CD14-positive monocyte (primary cell): Measurements from ENCODE around the gene DLGAP1. TPM values are rescaled to one million over a fixed set of nuclear protein-coding genes. Genes with fewer than 3 reads are reported as not detected.

Experiments
- DNase-seq, 3 donors: peaks; one replicate each; pipeline ENCODE4 v3.0.0-alpha.2; 2011 to 2022
- H2AFZ ChIP-seq: 2 replicates; pipeline ENCODE4 v1.6.0; 2012; ENCODE audit warnings: mild to moderate bottlenecking, low read depth, low read length, inconsistent platforms; ENCODE audit not compliant: insufficient read depth, poor library complexity, severe bottlenecking
- H3K27ac ChIP-seq, 2 donors: 1 replicate in 1 of 2; 2 replicates in 1 of 2; pipeline ENCODE4 v1.5.1; 2012 to 2013; ENCODE audit warnings: low read length in 2 of 2, control low read depth in 1 of 2, inconsistent platforms in 1 of 2, low read depth in 1 of 2, mild to moderate bottlenecking in 1 of 2
- H3K27me3 ChIP-seq, 2 donors: one replicate each; pipeline versions ENCODE4 v1.6.0 to v1.6.1; 2011 to 2013; ENCODE audit warnings: low read length in 2 of 2; ENCODE audit not compliant: control insufficient read depth in 2 of 2, insufficient read depth in 2 of 2
- H3K36me3 ChIP-seq, 2 donors: replicated peaks in 1 of 2; 1 replicate in 1 of 2; 2 replicates in 1 of 2; pipeline versions ENCODE4 v1.5.1 to v1.6.1; 2012 to 2013; ENCODE audit warnings: low read length in 2 of 2, control low read depth in 1 of 2, inconsistent platforms in 1 of 2, mild to moderate bottlenecking in 1 of 2; ENCODE audit not compliant: insufficient read depth in 2 of 2, control insufficient read depth in 1 of 2
- H3K4me1 ChIP-seq, 2 donors: 1 replicate in 1 of 2; 2 replicates in 1 of 2; pipeline versions ENCODE4 v1.5.1 to v1.6.1; 2012 to 2013; ENCODE audit warnings: low read length in 2 of 2, control low read depth in 1 of 2, inconsistent platforms in 1 of 2, mild to moderate bottlenecking in 1 of 2, moderate library complexity in 1 of 2; ENCODE audit not compliant: insufficient read depth in 2 of 2, control insufficient read depth in 1 of 2
- H3K4me2 ChIP-seq: replicated peaks from 2 replicates; pipeline ENCODE3; 2012; ENCODE audit warnings: low read length, moderate library complexity, mild to moderate bottlenecking; ENCODE audit not compliant: poor library complexity, severe bottlenecking; ENCODE audit errors: extremely low read depth
- H3K4me3 ChIP-seq, 3 experiments: fragments of 200-600 bp in 1 of 3; sonication (generic) in 1 of 3; replicated peaks in 1 of 3; 1 replicate in 2 of 3; 2 replicates in 1 of 3; pipeline ENCODE4 v1.5.1; 2011 to 2013; ENCODE audit warnings: low read length in 3 of 3, mild to moderate bottlenecking in 3 of 3, control low read depth in 2 of 3, low read depth in 2 of 3, inconsistent platforms in 1 of 3, moderate library complexity in 1 of 3
- H3K79me2 ChIP-seq: 2 replicates; pipeline ENCODE4 v1.6.0; 2012; ENCODE audit warnings: mild to moderate bottlenecking, control low read depth, inconsistent platforms, low read length, moderate library complexity; ENCODE audit not compliant: insufficient read depth
- H3K9ac ChIP-seq: 2 replicates; pipeline ENCODE4 v1.6.0; 2017; ENCODE audit warnings: low read length, mild to moderate bottlenecking; ENCODE audit not compliant: insufficient read depth, poor library complexity, severe bottlenecking
- H3K9me3 ChIP-seq, 2 donors: replicated peaks in 1 of 2; 1 replicate in 1 of 2; 2 replicates in 1 of 2; pipeline versions ENCODE4 v1.5.1 to v1.6.1; 2012 to 2013; ENCODE audit warnings: low read length in 2 of 2, control low read depth in 1 of 2; ENCODE audit not compliant: control insufficient read depth in 1 of 2, insufficient read depth in 1 of 2
- H4K20me1 ChIP-seq: 2 replicates; pipeline ENCODE4 v1.6.0; 2012; ENCODE audit warnings: mild to moderate bottlenecking, low read length, control low read depth, moderate library complexity; ENCODE audit not compliant: insufficient read depth
- H3K27ac Mint-ChIP-seq, 7 donors: one replicate each; pipeline ENCODE4 v1.8.0; 2020; ENCODE audit warnings: mild to moderate bottlenecking in 7 of 7, mixed read lengths in 7 of 7, moderate library complexity in 6 of 7, inconsistent platforms in 2 of 7
- H3K27me3 Mint-ChIP-seq, 3 donors: one replicate each; pipeline ENCODE4 v1.8.0; 2021 to 2022; ENCODE audit warnings: low read depth in 3 of 3, mild to moderate bottlenecking in 3 of 3, mixed read lengths in 3 of 3, moderate library complexity in 3 of 3, inconsistent platforms in 1 of 3
- H3K36me3 Mint-ChIP-seq, 2 donors: one replicate each; pipeline ENCODE4 v1.8.0; 2020; ENCODE audit warnings: mixed read lengths in 2 of 2, inconsistent platforms in 1 of 2, mild to moderate bottlenecking in 1 of 2
- H3K4me1 Mint-ChIP-seq: one replicate; pipeline ENCODE4 v1.8.0; 2020; ENCODE audit warnings: mild to moderate bottlenecking, mixed read lengths
- H3K4me3 Mint-ChIP-seq, 2 donors: one replicate each; pipeline ENCODE4 v1.8.0; 2020; ENCODE audit warnings: mild to moderate bottlenecking in 2 of 2, mixed read lengths in 2 of 2, moderate library complexity in 1 of 2
- H3K9me3 Mint-ChIP-seq, 7 donors: one replicate each; pipeline ENCODE4 v1.8.0; 2020 to 2022; ENCODE audit warnings: mixed read lengths in 7 of 7, mild to moderate bottlenecking in 6 of 7, moderate library complexity in 6 of 7, inconsistent platforms in 2 of 7
- CTCF ChIP-seq: fragments of 200-600 bp; IDR thresholded peaks from one replicate; pipeline ENCODE4 v1.8.0; 2022; ENCODE audit warnings: antibody characterized with exemption, mild to moderate bottlenecking
- WGBS: methylation state at CpG from one replicate; pipeline ENCODE4 v1.1.5; 2013; ENCODE audit warnings: missing lambda C conversion rate; ENCODE audit not compliant: insufficient coverage; 5-methylcytosine and 5-hydroxymethylcytosine counted together
- intact Hi-C, 2 donors: fragments of 100-400 bp; cut with micrococcal nuclease; formaldehyde crosslinking; loops; one replicate each; pipeline versions ENCODE4 v1.15.0 to v1.15.1; 2023
- polyA plus RNA-seq, 3 donors: library from polyadenylated mRNA; depleted of rRNA in 1 of 3; unstranded in 2 of 3; stranded (reverse) in 1 of 3; fragments of 300-500 nt in 2 of 3; fragments of >200 nt in 1 of 3; fragmentation: Illumina TruSeq in 2 of 3; gene quantifications; 1 replicate in 2 of 3; 2 replicates in 1 of 3; pipeline ENCODE4 v1.2.3, GENCODE V29; 2012 to 2021

Gene DLGAP1
- polyA plus RNA-seq, 3 donors: 0.09 to 0.42 TPM; not detected in 1

- Mint-ChIP-seq H3K9me3 (peaks cover 0 to 3% (median 0%) of the 10 kb centered on the region in 7 donors), H3K27me3 (no peaks in the 10 kb centered on the region), H3K36me3 (no peaks in the 10 kb centered on the region), H3K27ac (no peak overlapping the region), H3K4me3 (no peak overlapping the region), H3K4me1 (no peaks in the 10 kb centered on the region)
- H3K27ac ChIP-seq: no peak overlapping the region
- no peak for TF ChIP-seq CTCF
- H3K9me3 ChIP-seq: no peaks in the 10 kb centered on the region
- no peaks in the 10 kb centered on the region for H3K36me3 ChIP-seq
- H2AFZ ChIP-seq: no peak overlapping the region
- no peaks in the 10 kb centered on the region for H3K27me3 ChIP-seq
- no peaks in the 10 kb centered on the region for H4K20me1 ChIP-seq
- H3K79me2 ChIP-seq: no peaks in the 10 kb centered on the region
- no peak for DNase-seq
- no peak overlapping the region for H3K4me3 ChIP-seq
- WGBS: 61% methylated on average over 2 of the region's 6 CpGs
- H3K4me1 ChIP-seq: no peaks in the 10 kb centered on the region
- no peak overlapping the region for H3K9ac ChIP-seq
- no peak overlapping the region for H3K4me2 ChIP-seq
- intact Hi-C loops: no loop called here
These were observed 214.0 kb downstream of the DLGAP1 start for GRCh38 chr18:4241090-4241617.

GRCh38 chr18:4238966-4239365, 216.1 kb downstream of the DLGAP1 start:
- DNase-seq: no peak
- Histone ChIP-seq H3K4me3 (no peak overlapping the region), H4K20me1 (no peaks in the 10 kb centered on the region), H3K4me2 (no peak overlapping the region), H3K9me3 (no peaks in the 10 kb centered on the region), H2AFZ (no peak overlapping the region), H3K27ac (no peak overlapping the region), H3K9ac (no peak overlapping the region), H3K79me2 (no peaks in the 10 kb centered on the region), H3K27me3 (no peaks in the 10 kb centered on the region), H3K36me3 (no peaks in the 10 kb centered on the region), H3K4me1 (no peaks in the 10 kb centered on the region)
- no peak overlapping the region for H3K27ac Mint-ChIP-seq
- intact Hi-C loops: no loop called here
- WGBS: no CpG with 5 or more reads among the region's 1 CpG
- no peaks in the 10 kb centered on the region for H3K27me3 Mint-ChIP-seq
- peaks cover 0 to 3% (median 2%) of the 10 kb centered on the region in 7 donors for H3K9me3 Mint-ChIP-seq
- no peak overlapping the region for H3K4me3 Mint-ChIP-seq
- no peak for TF ChIP-seq CTCF
- no peaks in the 10 kb centered on the region for H3K36me3 Mint-ChIP-seq
- H3K4me1 Mint-ChIP-seq: no peaks in the 10 kb centered on the region
